ENCODE data around the gene MDFI. TPM values are rescaled to one million over a fixed set of nuclear protein-coding genes. Genes with fewer than 3 reads are reported as not detected.

The MDFI gene
- total RNA-seq, 1 experiment from 2014 or later, result 19.4 TPM

GRCh38 chr6:41682056-41682477 lies 43.8 kb downstream of the MDFI start:
- Histone ChIP-seq H3K27me3 (ENCODE audit: insufficient read depth, low read depth) (peaks cover 3% of the 10 kb centered on the region; the same call in 1 of the 2 replicates), H3F3A (ENCODE audit: insufficient read depth, low read depth) (0 out of 2 replicates have a peak, but pooled peaks cover 3% of the 10 kb centered on the region), H3K4me1 (replicated peaks; ENCODE audit: insufficient read depth) (0 out of 2 replicates have a peak, but pooled peaks cover 3% of the 10 kb centered on the region), H3K4me3 (no peak overlapping the region), H3K9me2 (ENCODE audit: insufficient read depth) (no peaks in the 10 kb centered on the region), H2AFZ (peak overlapping the region; percentile 64; the same call in 1 of the 2 replicates), H3K36me3 (ENCODE audit: low read depth) (no peaks in the 10 kb centered on the region), H4K20me1 (ENCODE audit: insufficient read depth) (no peaks in the 10 kb centered on the region), H3K4me2 (peak overlapping the region; percentile 60), H3K9me3 (ENCODE audit: insufficient read depth, low read depth) (no peaks in the 10 kb centered on the region), H3K79me2 (ENCODE audit: low read depth) (no peaks in the 10 kb centered on the region), H3K27ac (no peak overlapping the region)
- BruUV-seq (replicated peaks), result no TSS peak
- intact Hi-C loops (cut with micrococcal nuclease; ENCODE audit: unreplicated experiment), result loop anchor here (1.0 to 5.0 kb wide), 6 partner anchors 79 to 375 kb away; no protein-coding TSS in a partner anchor
- peak; percentile 72 to 92 for DNase-seq
- CTCF ChIA-PET, result interaction anchor here (0.6 to 1.2 kb wide), 7 partner anchors 25 to 314 kb away, joined by 3 to 18 read pairs (median 5); no protein-coding TSS in a partner anchor
- POLR2A ChIA-PET (ENCODE audit: unreplicated experiment), result interaction anchor here (0.7 kb wide), 1 partner anchor 16 kb away, joined by 40 read pairs; no protein-coding TSS in a partner anchor
- TF ChIP-seq CTCF (conservative IDR thresholded peaks at IDR 0.05) (peak; percentile 92), EZH2 (IDR thresholded peaks at IDR 0.05; ENCODE audit: low read depth) (no peak)

- BruUV-seq (replicated peaks), result no TSS peak
- Histone ChIP-seq H3K4me3 (no peak overlapping the region), H3F3A (ENCODE audit: insufficient read depth, low read depth) (0 out of 2 replicates have a peak, but pooled peaks cover 3% of the 10 kb centered on the region), H3K79me2 (ENCODE audit: low read depth) (no peaks in the 10 kb centered on the region), H3K36me3 (ENCODE audit: low read depth) (no peaks in the 10 kb centered on the region), H3K27ac (no peak overlapping the region), H3K4me1 (replicated peaks; ENCODE audit: insufficient read depth) (peaks cover 9% of the 10 kb centered on the region; the same call in 1 of the 2 replicates), H3K4me2 (0 out of 2 replicates have a peak overlapping the region, but pooled peaks have one; percentile 64), H4K20me1 (ENCODE audit: insufficient read depth) (no peaks in the 10 kb centered on the region), H2AFZ (no peak overlapping the region), H3K27me3 (ENCODE audit: insufficient read depth, low read depth) (peaks cover under 1% of the 10 kb centered on the region; the same call in 1 of the 2 replicates), H3K9me2 (ENCODE audit: insufficient read depth) (no peaks in the 10 kb centered on the region), H3K9me3 (ENCODE audit: insufficient read depth, low read depth) (no peaks in the 10 kb centered on the region)
- POLR2A ChIA-PET (ENCODE audit: unreplicated experiment), result interaction anchor here (0.7 kb wide), 1 partner anchor 15 kb away, joined by 40 read pairs; no protein-coding TSS in a partner anchor
- TF ChIP-seq EZH2 (IDR thresholded peaks at IDR 0.05; ENCODE audit: low read depth) (no peak), CTCF (conservative IDR thresholded peaks at IDR 0.05) (peak; percentile 37; the same call in 1 of the 2 replicates)
- CTCF ChIA-PET, result interaction anchor here (0.6 to 1.8 kb wide), 6 partner anchors 25 to 358 kb away, joined by 3 to 10 read pairs (median 5); no protein-coding TSS in a partner anchor
- intact Hi-C loops (cut with micrococcal nuclease; ENCODE audit: unreplicated experiment), result loop anchor here (1.0 to 5.0 kb wide), 8 partner anchors 53 to 375 kb away; partner anchors contain the start of gene TFEB
- DNase-seq, result no peak
These were observed 44.4 kb downstream of the MDFI start for GRCh38 chr6:41682497-41683272.

- H3K4me1 ChIP-seq (replicated peaks; ENCODE audit: insufficient read depth), result peaks cover 14% of the 10 kb centered on the region; the same call in 1 of the 2 replicates
- peak overlapping the region; percentile 31; the same call in 1 of the 2 replicates for H3K4me3 ChIP-seq
- intact Hi-C loops (cut with micrococcal nuclease; ENCODE audit: unreplicated experiment), result loop anchor here (1.0 to 5.0 kb wide), 5 partner anchors 52 to 376 kb away; partner anchors contain the start of gene TFEB
- POLR2A ChIA-PET (ENCODE audit: unreplicated experiment), result no interaction called here
- no peaks in the 10 kb centered on the region for H3K9me2 ChIP-seq (ENCODE audit: insufficient read depth)
- H3K9me3 ChIP-seq (ENCODE audit: insufficient read depth, low read depth), result no peaks in the 10 kb centered on the region
- H3F3A ChIP-seq (ENCODE audit: insufficient read depth, low read depth), result 0 out of 2 replicates have a peak, but pooled peaks cover 3% of the 10 kb centered on the region
- CTCF ChIA-PET, result interaction anchor here (0.6 to 1.8 kb wide), 3 partner anchors 81 to 357 kb away, joined by 5 to 10 read pairs (median 5); no protein-coding TSS in a partner anchor
- no peaks in the 10 kb centered on the region for H3K79me2 ChIP-seq (ENCODE audit: low read depth)
- TF ChIP-seq EZH2 (IDR thresholded peaks at IDR 0.05; ENCODE audit: low read depth), result no peak
- no peak for TF ChIP-seq CTCF (conservative IDR thresholded peaks at IDR 0.05)
- H3K36me3 ChIP-seq (ENCODE audit: low read depth), result no peaks in the 10 kb centered on the region
- DNase-seq, result no peak
- no peak overlapping the region for H3K27ac ChIP-seq
- H3K4me2 ChIP-seq, result peak overlapping the region; percentile 64
- BruUV-seq (replicated peaks), result no TSS peak
- no peaks in the 10 kb centered on the region for H4K20me1 ChIP-seq (ENCODE audit: insufficient read depth)
- peak overlapping the region; percentile 67; the same call in 1 of the 2 replicates for H2AFZ ChIP-seq
- no peaks in the 10 kb centered on the region for H3K27me3 ChIP-seq (ENCODE audit: insufficient read depth, low read depth)
These were observed 44.9 kb downstream of the MDFI start for GRCh38 chr6:41683273-41683522.

Measured in PC-9 (cell line).